Measurements from ENCODE around the gene CIAO2B.
"Not testable (repeated sequence)": the region's sequence is repeated elsewhere in the genome, so short reads cannot be mapped to it uniquely, and the experiment has no call there.

CIAO2B gene

DNA sequence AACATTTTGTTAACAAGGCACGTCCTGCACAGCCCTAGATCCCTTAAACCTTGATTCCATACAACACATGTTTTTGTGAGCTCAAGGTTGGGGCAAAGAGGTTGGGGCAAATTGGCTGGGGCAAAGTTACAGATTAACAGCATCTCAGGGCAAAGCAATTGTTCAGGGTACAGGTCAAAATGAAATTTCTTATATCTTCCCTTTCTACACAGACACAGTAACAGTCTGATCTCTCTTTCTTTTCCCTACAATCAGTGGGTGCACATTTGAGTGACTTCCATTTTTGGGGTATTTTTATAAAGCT lies 21.9 kb upstream of the CIAO2B start:
- DNase-seq (ENCODE audit: low read depth in 3 of 3, low spot score in 1 of 3): not testable (repeated sequence)

DNA sequence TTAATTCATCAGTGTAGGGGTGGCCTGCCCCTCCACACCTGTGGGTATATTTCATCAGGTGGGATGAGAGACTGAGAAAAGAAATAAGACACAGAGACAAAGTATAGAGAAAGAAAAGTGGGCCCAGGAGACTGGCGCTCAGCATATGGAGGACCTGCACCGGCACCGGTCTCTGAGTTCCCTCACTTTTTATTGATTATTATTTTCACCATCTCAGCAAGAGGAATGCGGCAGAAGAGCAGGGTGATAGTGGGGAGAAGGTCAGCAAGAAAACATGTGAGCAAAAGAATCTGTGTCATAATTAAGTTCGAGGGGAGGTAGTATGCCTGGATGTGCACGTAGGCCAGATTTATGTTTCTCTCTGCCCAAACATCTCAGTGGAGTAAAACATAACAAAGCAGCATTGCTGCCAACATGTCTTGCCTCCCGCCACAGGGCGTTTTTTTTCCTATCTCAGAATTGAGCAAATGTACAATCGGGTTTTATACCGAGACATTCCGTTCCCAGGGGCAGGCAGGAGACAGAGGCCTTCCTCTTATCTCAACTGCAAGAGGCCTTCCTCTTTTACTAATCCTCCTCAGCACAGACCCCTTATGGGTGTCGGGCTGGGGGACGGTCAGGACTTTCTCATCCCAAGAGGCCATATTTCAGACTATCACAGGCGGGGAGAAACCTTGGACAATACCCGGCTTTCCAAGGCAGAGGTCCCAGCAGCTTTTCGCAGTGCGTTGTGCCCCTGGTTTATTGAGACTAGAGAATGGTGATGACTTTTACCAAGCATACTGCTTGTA lies 21.4 kb upstream of the CIAO2B start:
- DNase-seq (ENCODE audit: low read depth in 3 of 3, low spot score in 1 of 3): not testable (repeated sequence)

DNA sequence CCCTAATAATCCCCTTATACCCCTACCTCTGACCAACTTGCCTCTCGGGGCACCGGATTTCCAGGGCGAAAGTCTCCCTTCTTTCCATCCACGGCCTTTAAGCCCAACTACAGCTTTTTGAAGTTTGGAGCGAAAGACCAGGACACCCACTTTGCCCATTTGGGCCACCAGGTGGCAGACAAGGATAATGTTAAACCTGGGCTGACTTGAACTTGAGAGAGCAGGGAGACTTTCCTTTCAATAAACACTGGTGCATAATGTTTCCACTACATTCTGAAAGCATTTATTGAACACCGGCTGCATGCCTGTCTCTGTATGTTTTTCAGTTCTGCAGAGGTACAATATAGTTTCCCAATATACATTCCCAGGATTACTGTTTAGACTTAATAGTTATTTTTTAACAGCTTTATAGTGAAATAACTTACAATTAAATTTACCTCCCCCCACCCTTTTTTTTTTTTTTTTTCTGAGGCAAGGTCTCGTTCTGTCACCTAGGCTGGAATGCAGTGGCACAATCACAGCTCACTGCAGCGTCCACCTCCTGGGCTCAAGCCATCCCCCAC lies 20.0 kb upstream of the CIAO2B start:
- peak; percentile 30 to 64 (median 41) for DNase-seq (ENCODE audit: low read depth in 3 of 3, low spot score in 1 of 3)

DNA sequence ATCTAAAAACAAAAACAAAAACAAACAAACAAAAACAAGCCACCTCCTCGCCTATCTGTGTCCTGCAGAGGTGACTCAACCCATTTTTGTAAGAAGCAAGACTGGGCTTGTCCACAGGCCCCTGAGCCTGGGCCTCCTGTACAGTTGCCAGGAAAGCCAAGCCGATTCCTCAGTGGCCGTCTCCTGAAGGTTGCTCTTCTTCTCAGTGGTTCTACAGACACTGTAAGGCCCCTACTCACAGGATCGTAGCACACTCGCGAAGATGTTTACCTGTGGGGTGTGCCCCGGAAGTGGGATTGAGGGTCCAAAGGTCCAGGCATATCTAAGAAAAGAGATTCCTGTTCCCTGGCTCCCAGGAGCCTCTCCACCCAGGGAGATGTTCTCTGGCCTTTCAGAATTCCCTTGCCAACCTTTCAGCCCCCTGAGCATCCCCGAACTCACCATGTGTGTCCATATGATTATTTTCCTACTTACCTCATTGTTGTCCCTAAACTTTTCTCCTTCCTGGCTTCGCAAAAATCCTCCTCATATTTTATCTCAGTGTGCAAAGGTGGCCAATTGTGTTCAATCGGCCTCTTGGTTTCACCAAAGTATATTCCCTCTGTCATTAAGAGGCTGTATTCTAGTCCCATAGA lies 19.4 kb upstream of the CIAO2B start:
- DNase-seq (ENCODE audit: low read depth in 3 of 3, low spot score in 1 of 3): no peak

DNA sequence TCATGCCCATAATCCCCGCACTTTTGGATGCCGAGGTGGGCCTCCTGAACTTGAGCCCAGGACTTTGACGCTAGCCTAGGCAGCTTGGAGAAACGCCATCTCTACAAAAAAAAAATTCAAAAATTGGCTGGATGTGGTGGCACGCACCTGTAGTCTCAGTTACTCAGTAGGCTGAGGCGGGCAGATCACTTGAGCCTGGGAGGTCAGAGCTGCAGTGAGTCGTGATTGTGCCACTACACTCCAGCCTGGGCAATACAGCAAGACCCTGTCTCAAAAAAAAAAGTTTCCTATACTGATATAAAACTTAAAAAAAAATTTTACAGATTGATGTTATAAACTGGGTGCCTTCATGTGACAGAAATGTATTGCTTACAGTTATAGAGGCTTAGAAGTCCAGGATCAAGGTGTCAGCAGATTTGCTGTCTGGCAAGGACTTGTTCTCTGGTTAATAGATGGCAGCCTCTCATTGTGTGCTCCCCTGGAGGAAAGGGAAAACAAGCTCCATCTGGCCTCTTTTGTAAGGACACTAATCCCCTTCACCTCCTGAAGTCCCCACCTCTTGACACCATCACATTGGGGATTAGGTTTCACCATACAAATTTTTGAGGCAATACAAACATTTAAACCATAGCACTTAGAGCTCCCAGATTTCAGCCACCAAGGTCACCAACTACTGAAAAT lies 18.4 kb upstream of the CIAO2B start:
- DNase-seq (ENCODE audit: low read depth in 3 of 3, low spot score in 1 of 3): no peak

DNA sequence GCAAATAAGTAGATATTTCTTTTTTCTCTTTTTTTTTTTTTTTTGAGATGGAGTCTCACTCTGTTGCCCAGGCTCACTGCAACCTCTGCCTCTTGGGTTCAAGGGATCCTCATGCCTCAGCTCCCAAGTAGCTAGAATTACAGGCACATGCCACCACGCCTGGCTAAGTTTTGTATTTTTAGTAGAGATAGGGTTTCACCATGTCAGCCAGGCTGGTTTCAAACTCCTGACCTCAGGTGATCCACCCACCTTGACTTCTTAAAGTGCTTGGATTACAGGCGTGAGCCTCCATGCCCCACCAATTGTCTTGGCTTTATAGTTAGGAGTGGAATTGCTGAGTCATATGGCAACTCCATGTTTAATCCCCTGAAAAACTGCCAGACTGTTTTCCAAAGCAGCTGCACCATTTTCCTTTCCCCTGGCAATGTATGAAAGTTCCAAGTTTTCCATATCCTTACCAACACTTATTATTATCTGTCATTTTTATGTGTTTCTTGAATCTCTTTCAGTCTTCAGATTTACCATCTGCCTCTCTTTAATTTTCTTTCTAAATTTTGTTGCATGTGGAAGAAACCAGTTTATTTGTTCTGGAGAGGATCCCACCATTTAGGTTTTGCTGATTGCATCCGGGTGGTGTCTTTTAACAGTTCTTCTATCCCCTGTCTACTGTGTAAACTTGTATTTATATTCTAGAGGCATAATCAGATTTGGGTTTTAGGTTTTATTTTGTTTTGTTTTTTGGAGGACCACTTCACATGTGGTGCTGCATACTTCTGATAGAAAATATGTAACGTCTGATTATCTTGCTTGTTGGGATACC lies 17.0 kb upstream of the CIAO2B start:
- DNase-seq (ENCODE audit: low read depth in 3 of 3, low spot score in 1 of 3): no peak

DNA sequence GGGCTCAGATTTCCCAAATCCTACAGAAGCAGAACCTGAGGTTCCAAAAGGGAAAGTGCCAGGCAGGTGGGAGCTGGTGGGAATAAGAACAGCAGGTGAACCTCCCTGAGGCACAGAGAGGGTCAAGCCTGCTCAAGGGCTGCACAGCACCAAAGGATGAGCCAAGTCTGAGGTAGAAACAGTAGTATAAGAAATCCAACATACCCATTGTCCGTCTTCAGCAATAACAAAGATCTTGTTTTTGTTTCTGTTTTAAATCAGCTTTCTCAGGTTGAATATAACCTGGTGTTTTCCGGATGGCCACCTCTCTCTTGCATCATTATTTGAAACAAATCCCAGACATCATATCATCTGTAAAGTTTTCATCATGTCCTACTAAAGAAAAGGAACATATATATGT lies 16.2 kb upstream of the CIAO2B start:
- DNase-seq (ENCODE audit: low read depth in 3 of 3, low spot score in 1 of 3): no peak

DNA sequence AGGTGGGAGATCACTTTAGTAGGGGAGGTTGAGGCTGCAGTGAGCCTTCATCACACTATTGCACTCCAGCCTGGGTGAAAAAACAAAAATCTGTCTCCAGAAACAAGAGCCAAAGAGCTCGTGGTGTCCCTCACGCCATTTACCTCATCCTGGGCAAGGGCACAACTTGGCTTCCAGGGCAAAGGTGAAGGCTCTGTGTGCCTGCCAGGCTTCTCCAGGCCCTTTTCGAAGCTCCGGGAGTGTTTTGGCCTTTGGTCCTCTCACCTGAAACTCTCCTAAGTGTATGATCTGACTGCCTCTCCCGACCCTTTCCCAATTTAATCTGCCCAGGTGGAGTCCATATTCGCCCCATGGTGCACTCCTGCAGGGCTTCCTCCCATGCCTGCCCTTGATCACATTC lies 15.3 kb upstream of the CIAO2B start:
- no peak for DNase-seq (ENCODE audit: low read depth in 3 of 3, low spot score in 1 of 3)

DNA sequence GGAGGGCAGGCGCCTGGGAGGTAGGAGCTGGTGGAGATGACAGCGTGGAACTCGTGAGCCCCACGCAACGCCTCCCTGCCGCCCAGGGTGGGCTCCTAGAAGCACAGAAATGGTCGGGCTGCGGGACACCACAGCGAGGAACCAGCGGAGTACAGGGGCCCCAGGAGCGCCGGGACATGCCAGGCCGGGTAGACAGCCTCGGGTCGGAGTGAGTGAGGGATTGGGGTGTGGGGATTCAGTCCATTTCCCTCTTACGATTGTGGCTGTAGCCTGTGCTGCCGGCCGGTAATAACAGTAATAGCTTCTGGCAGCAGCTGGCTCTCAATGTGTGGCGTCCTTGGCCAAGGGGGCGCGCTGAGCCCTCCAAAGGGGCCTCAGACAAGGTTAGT lies 14.6 kb upstream of the CIAO2B start:
- DNase-seq (ENCODE audit: low read depth in 3 of 3, low spot score in 1 of 3): no peak

DNA sequence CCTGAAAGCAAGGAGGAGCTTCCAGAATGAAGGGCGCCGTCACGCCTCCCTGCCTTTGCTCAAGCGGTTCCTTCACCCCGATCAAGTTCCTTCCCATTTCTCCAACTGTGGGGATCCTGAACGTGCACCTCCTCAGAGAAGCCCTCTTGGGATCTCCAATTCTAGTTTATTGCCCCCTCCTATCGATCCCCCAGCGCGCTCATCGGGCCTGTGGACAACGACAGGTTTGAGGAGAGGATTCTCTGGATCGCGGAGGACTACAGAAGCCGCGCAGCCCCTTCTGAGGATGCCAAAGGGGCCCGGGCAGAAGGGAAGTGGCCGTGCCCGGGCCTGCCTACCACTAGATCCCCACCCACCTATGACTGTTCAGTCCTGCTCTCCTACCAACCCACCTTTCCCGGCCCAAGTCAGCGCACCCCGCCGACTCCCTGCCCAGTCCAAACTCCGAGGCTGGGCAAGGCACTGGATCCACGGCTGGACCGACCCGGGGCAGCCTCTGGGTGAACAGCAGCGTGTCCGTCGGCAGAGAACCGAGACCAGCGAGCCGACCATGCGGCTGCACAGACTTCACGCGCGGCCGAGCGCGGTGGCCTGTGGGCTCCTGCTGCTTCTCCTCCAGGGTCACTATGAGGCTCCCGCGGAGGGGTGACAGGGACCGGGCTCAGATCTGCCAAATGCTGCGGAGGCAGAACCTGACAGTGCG lies 14.1 kb upstream of the CIAO2B start:
- no peak for DNase-seq (ENCODE audit: low read depth in 3 of 3, low spot score in 1 of 3)

DNA sequence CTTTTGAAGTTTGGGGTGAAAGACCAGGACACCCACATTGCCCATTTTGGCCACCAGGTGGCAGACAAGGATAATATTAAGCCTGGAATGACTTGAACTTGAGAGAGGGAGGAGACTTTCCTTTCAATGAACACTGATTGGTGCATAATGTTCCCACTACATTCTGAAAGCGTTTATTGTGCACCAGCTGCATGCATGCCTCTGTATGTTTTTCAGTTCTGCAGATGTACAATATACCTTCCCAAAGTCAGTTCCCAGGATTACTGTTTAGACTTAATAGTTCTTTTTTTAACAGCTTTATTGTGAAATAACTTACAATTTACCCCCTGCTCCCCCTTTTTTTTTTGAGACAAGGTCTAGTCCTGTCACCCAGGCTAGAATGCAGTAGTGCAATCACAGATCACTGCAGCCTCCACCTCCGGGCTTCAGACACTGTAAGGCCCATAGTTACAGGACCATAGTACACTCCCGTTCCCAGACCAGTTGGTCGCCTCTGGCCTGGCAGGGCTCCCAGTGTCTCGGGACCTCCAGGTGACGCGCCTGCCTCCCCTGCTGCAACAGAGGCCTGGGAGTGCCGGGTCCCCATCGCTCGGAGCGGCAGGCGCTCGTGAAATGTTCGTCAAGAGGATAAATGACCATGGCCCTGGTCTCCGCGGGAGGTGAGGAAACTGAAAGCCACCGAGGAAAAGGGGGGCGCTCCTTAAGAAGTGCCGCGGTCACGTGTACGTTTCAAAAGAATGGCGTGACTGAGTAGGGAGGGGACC lies 13.3 kb upstream of the CIAO2B start:
- DNase-seq (ENCODE audit: low read depth in 3 of 3, low spot score in 1 of 3): peak; percentile 48 to 72 (median 62)

DNA sequence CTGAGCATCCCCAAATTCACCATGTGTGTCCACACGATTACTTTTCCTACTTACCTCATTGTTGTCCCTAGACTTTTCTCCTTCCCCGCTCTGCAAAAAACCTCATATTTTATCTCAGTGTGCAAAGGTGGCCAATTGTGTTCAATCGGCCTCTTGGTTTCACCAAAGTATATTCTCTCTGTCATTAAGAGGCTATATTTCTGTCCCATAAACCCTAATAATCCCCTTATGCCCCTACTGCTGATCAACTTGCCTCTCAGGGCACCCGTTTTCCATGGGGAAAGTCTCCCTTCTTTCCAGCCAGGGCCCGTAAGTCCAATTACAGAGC lies 12.7 kb upstream of the CIAO2B start:
- DNase-seq (ENCODE audit: low read depth in 3 of 3, low spot score in 1 of 3): no peak

DNA sequence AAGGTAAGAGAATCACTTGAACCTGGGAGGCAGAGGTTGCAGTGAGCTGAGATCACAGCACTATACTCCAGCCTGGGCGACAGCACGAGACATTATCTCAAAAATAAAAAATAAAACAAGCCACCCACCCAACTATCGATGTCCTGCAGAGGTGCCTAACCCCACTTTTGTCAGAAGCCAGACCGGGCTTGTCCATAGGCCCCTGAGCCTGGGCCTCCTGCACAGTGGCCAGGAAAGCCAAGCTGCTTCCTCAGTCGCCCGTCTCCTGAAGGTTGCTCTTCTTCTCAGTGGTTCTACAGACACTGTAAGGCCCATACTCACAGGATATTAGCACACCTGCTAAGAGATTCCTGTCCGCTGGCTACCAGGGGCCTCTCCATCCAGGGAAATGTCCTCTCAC lies 12.3 kb upstream of the CIAO2B start:
- DNase-seq (ENCODE audit: low read depth in 3 of 3, low spot score in 1 of 3): no peak

DNA sequence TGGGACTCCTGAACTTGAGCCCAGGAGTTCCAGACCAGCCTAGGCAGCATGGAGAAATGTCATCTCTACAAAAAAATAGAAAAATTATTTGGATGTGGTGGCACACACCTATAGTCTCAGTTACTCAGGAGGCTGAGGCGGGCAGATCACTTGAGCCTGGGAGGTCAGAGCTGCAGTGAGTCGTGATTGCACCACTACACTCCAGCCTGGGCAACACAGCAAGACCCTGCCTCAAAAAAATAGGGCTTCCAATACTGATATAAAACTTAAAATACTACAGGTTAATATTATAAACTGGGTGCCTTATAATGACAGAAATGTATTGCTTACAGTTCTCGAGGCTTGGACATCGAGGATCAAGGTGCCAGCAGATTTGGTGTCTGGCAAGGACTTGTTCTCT lies 11.7 kb upstream of the CIAO2B start:
- no peak for DNase-seq (ENCODE audit: low read depth in 3 of 3, low spot score in 1 of 3)

DNA sequence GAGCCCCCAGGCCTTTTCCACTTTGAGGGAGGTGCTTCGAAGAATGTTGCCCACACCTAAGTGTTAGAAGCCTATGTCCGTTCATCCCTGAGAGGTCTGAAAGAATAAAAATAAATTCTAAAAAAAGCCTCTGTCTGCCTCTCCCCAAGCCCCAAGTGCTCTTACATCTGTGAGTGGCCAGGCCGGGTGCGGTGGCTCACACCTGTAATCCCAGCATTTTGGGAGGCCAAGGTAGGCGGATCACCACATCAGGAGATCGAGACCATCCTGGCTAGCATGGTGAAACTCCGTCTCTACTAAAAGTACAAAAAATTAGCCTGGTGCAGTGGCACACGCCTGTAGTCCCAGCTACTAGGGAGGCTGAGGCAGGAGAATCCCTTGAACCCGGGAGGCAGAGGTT lies 10.8 kb upstream of the CIAO2B start:
- not testable (repeated sequence) for DNase-seq (ENCODE audit: low read depth in 3 of 3, low spot score in 1 of 3)

DNA sequence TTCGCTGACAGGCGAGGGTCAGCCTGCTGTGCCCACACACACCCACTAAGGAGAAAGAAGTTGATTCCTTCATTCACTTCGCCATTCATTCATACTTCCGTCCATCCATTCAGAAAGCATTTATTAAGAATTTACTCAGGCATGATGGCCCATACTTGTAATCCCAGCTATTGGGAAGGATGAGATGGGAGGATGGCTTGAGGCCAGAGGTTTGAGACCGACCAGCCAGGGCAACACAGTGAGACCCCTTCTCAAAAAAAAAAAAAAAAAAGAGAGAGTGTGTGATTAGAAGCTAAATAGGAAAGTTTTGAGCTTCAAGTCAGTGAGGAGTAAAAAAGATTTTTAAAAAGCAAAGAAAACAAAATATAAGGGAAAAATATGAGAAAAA lies 9.8 kb upstream of the CIAO2B start:
- DNase-seq (ENCODE audit: low read depth in 3 of 3, low spot score in 1 of 3): no peak

DNA sequence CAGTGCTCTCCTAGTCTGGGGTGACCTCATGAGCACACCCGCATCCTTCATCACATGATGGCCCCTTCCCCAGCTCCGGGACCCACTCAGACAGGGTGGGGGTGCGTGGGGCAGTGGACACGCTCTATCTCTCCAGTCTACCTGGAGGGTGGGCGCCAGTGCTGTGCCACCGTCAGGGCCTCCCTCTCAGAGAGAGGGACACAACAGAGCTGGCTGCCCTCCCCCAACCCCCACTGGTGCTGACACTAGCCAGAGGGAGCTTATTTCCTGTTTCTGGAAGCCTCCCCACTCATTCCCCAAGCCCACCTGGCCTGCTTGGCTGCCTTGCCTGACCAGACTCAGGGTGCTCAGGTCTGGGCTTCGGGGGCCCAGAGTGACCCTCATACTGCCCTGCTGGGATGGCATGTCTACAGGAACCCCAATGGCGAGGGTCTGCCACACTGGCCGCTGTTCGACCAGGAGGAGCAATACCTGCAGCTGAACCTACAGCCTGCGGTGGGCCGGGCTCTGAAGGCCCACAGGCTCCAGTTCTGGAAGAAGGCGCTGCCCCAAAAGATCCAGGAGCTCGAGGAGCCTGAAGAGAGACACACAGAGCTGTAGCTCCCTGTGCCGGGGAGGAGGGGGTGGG lies 9.3 kb upstream of the CIAO2B start:
- DNase-seq (ENCODE audit: low read depth in 3 of 3, low spot score in 1 of 3): no peak

DNA sequence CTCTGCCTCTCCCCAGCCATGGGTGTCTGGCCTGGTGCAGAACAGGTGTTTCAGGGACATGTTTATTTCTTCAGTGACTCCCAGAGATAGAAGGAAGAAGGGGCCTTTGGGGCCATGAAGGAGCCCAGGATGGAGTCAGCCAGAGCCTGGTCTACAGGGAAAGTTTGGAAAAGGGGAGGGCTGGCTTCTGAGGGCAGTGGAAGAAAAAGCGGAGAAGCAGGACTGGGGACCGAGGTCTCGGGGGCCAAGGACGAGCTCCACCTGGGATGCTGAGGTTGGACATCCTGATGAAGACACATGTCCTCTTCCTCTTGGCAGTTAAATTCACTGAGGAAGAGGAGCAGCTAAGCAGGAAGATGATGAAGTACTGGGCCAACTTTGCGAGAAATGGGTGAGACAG lies 8.8 kb upstream of the CIAO2B start:
- DNase-seq (ENCODE audit: low read depth in 3 of 3, low spot score in 1 of 3): no peak

DNA sequence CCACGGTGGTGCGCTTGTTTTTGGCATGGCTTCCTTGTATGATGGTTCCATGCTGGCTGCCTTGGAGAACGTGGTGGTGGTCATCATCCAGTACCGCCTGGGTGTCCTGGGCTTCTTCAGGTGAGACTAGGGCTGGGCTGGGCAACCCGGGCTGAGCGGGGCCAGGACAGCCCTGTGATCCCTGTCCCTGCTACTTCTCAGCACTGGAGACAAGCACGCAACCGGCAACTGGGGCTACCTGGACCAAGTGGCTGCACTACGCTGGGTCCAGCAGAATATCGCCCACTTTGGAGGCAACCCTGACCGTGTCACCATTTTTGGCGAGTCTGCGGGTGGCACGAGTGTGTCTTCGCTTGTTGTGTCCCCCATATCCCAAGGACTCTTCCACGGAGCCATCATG lies 6.0 kb upstream of the CIAO2B start:
- no peak for DNase-seq (ENCODE audit: low read depth in 3 of 3, low spot score in 1 of 3)

DNA sequence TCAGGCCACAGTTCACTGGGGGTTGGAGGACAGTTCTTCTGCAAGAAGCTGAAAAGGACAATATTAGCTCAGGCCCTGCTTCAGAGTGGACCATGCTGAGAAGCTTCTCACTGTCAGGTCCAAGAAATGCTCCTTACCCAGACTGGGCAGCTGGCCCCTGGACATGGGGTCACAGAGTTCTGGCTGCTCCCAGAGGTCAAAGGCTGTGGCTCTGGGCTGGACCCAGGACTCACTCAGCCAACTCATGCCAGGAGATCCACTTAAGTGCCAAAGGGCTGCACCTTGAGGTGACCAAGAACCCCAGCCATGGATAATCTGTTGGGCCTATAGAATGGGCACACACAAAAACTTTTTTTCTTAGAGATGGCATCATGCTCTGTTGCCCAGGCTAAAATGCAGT lies 5.2 kb upstream of the CIAO2B start:
- no peak for DNase-seq (ENCODE audit: low read depth in 3 of 3, low spot score in 1 of 3)

All from stimulated activated CD4-positive, alpha-beta T cell treated with anti-CD3 and anti-CD28 coated beads, TNF-alpha, amount 100 ng/mL, for 1 hour (primary cell).